ENCODE data around the gene FBXL2.
A peak's percentile ranks its signal among the peaks of the same experiment; 100 is the strongest.

Gene FBXL2

GRCh38 chr3:33277193-33277882 is at the start of gene FBXL2:
TSS of gene FBXL2 (plus strand) at chr3:33277442. CDS start at chr3:33277513, 71 bp downstream.
- peak; percentile 73 for DNase-seq (ENCODE audit: low spot score)

DNA sequence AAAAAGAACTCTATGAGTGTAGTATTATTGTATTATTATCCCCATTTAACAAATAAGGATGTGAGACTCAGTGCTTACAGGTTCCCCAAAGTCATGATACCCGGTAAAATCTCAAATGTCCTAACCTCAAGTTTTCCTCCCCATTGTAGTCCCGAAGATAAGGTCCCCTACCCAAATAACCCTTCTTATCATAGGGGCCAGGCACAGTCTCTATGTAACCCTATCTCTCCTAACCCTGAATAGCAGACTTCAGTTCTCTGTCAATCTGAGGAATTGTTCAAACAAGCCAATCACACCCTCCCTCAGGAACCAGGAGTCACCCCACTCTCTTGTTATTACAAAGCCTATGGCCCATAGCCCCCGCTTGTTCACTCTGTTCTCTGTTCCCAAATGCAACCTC is 48.2 kb upstream of the FBXL2 start:
- DNase-seq (ENCODE audit: low spot score): no peak

GRCh38 chr3:33229947-33230346 is 47.3 kb upstream of the FBXL2 start:
- DNase-seq (ENCODE audit: low spot score): no peak

GRCh38 chr3:33231756-33232465 is 45.3 kb upstream of the FBXL2 start:
- DNase-seq (ENCODE audit: low spot score): no peak

GRCh38 chr3:33233884-33234283 is 43.4 kb upstream of the FBXL2 start:
- DNase-seq (ENCODE audit: low spot score): no peak

GRCh38 chr3:33236005-33236404 is 41.2 kb upstream of the FBXL2 start:
- DNase-seq (ENCODE audit: low spot score): no peak

DNA sequence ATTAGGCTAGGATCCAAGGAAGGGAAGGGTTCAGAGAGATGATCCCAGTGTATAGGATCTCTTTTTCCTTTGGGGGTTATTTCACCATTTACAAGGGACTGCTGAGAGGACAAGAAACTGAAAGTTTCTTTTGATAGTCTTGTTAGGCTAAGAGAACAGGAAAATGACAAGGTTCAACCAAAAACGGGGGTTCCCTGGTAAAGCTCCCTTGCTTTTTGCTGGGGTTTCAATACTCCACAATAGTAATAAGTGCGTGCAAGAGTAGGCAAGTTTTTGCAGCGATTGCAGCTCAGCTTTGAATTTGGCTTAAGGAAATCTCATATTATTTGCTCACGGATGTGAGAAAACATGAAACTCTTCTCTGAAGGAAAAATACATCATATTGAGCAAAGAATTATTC is 39.8 kb upstream of the FBXL2 start:
- DNase-seq (ENCODE audit: low spot score): no peak

DNA sequence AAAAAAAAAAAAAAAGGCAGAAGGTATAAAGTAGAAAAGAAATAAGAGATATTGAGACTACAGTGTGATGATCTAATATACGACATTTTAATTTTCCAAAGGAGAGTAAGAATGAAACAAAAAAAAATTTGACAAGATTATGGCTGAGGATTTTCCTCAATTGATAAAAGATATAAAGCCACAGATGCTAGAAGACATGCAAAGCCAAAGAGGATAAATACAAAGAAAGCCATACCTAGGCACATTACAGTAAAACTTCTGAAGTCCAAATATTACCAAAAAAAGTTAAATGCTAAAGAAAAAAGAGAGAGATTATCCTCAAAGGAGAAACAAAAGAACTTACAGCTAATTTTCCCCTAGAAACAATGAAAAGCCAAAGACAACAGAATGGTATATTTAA is 38.3 kb upstream of the FBXL2 start:
- no peak for DNase-seq (ENCODE audit: low spot score)

GRCh38 chr3:33240261-33240660 is 37.0 kb upstream of the FBXL2 start:
- no peak for DNase-seq (ENCODE audit: low spot score)

- DNase-seq (ENCODE audit: low spot score): no peak
These were observed 30.5 kb upstream of the FBXL2 start for GRCh38 chr3:33246786-33247185.

GRCh38 chr3:33250712-33251111 is 26.5 kb upstream of the FBXL2 start:
- DNase-seq (ENCODE audit: low spot score): no peak

- DNase-seq (ENCODE audit: low spot score): no peak
These were observed 21.0 kb upstream of the FBXL2 start for GRCh38 chr3:33256249-33256648.

- no peak for DNase-seq (ENCODE audit: low spot score)
These were observed 17.1 kb upstream of the FBXL2 start for GRCh38 chr3:33260104-33260503.

DNA sequence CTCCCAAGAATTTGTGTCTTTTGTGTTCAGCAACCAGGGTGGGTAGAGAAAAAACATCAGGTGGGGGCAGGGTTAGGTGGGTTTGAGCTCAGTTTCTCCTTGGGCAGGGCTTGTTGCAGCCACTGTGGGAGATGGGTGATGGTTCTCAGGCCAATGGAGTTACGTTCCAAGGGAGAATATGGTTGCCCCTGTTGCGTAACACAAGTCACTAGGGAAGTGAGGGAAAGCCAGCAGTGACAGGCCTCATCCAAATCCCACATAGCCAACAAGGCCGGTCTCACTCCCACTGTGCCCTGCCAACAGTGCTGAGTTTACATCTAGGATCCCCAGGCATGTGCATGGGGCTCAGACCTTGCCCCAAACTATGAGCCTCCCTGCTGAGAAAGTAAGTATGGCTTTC is 7.9 kb upstream of the FBXL2 start:
- no peak for DNase-seq (ENCODE audit: low spot score)

DNA sequence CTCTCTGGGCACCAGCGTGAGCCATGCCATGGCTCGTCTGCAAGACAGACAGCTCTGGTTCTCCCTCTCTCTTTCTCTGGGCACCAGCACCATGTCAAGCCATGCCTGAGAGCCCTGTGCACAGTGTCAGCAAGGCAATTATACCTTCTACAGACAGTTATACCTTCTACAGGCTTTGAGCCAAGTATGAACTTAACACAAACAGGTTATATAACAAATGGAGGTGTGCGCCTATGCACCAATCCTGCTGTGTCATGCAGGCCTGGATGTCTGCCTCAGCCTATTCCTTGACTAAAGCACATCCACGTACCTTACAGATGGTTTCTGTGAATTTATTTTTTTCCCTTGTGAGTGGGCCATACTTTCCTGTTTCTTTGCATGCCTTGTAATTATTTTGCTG is 5.9 kb upstream of the FBXL2 start:
- no peak for DNase-seq (ENCODE audit: low spot score)

GRCh38 chr3:33273628-33274027 is 3.6 kb upstream of the FBXL2 start:
- no peak for DNase-seq (ENCODE audit: low spot score)

DNA sequence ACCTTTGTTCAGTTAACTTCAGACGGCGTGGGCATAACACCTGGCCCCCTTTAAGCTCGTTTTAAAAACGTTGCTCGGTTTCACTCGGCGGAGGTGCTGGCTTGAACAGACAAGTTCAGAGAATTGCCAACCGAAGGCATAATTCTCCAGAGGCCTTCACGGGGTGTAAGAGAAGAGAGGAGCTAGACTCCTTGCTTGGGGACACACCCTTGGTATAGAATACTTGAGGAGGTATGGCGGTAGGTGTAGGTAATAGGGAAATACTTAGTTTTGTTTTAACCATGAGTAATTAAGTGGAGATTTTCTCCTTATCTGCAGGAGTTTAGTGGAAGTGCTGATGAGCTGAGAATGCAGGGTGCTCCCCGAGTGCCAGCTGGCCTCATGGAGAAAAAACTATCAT is 921 bp downstream of the FBXL2 start:
- no peak for DNase-seq (ENCODE audit: low spot score)

GRCh38 chr3:33287672-33288282 is 10.5 kb downstream of the FBXL2 start:
- no peak for DNase-seq (ENCODE audit: low spot score)

DNA sequence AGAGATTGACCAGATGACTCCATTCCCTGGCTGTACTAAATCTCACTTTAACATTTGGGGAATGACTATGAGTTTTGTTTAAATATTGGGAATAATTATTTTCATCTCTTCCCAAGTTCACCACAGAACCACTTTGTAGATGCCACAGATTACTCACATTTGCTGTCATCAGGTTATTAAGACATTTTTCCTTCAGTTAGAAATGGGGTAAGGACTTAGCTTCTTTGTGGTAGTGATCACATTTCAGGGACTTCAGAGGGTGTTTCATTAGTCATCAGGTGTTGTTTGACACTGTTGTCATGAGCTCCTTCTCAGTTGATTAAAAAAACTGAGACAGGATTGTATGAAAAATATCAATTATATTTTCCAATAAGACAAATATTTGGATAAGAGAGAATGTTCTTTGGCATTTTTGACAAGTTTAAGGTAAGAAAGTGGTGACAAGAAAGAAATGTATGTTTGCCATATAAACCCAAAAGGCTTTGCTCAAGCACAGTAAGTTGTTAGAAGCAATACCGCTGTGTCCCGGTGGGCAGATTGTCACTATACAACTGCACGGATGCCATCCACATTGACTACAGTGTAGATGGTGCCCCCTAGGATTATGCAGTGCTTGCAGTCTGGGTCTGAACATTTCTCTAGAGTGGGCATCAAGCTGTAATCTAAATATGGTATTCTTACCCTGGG is 22.3 kb downstream of the FBXL2 start:
- DNase-seq (ENCODE audit: low spot score): peak; percentile 50

DNA sequence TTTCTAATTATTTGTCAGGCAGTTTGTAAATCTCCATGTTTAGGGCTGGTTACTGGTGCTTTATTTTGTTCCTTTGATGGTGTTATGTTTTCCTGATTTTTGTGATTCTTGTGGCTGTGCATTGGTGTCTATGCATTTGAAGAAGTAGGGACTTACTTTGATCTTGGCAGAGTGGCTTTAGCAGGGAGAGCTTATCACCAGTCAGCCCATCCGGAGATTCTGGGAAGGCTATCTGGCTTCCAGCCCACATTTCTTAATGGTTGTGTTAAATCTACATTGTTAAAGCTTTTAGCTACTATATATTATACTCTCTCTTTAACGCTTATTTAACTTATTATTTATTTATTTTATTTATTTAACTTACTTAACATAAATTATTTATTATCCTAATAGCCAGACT is 35.1 kb downstream of the FBXL2 start:
- no peak for DNase-seq (ENCODE audit: low spot score)

GRCh38 chr3:33313331-33313730 is 36.1 kb downstream of the FBXL2 start:
- DNase-seq (ENCODE audit: low spot score): no peak

DNA sequence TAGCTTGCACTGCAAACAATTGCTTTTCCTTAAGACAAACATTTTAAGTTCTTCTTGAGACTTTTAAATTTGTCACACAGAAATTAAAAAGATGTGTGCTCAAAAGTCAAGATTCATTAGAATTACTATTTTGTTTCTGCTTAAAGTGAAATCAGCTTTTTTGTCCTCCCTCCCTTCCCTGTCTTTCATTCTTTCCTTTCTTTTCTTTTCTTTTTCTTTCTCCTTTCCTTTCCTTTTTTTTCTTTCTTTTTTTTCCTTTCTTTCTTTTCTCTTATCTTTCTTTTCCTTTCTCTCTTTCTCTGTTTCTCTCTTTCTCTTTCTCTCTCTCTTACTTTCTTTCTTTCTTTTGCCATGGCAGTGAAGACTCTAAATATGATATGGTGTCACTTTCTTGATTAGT is 37.8 kb downstream of the FBXL2 start:
- DNase-seq (ENCODE audit: low spot score): no peak

DNA sequence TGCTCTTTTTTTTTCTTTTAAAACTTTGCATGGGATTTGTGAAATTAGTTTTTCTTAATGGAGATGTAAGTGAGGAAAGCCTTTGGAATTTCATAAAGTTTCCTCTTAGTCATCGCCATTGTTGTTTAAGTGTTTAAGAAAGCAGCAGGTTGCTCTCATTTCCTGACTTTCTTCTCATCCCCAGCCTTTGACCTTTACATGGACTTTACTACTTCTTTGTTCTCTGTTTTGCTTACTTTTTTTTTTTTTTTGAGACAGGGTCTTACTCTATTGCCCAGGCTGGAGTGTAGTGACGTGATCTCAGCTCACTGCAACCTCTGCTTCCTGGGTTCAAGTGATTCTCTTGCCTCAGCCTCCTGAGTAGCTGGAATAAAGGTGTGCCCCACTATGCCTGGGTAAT is 38.6 kb downstream of the FBXL2 start:
- DNase-seq (ENCODE audit: low spot score): no peak

Measured in AG20443 (cell line).